HG03342 (cell line): ENCODE measurements around the gene PEA15.

Experiments
- ATAC-seq: cut with Tn5 transposase; IDR thresholded peaks from one replicate; pipeline ENCODE4 v1.9.1; 2021; ENCODE audit warnings: mild to moderate bottlenecking, moderate library complexity; ENCODE audit not compliant: unreplicated experiment

The PEA15 gene

GRCh38 chr1:160178731-160179130 lies 26.5 kb upstream of the PEA15 start:
- ATAC-seq: no peak

GRCh38 chr1:160179336-160179735 lies 25.8 kb upstream of the PEA15 start:
- ATAC-seq: no peak

GRCh38 chr1:160186246-160186645 lies 18.9 kb upstream of the PEA15 start:
- no peak for ATAC-seq

- ATAC-seq: no peak
Observed at GRCh38 chr1:160186729-160187128, 18.5 kb upstream of the PEA15 start.

- ATAC-seq: no peak
Observed at GRCh38 chr1:160187407-160187806, 17.8 kb upstream of the PEA15 start.

- no peak for ATAC-seq
Observed at GRCh38 chr1:160188341-160188740, 16.8 kb upstream of the PEA15 start.

- ATAC-seq: no peak
Observed at GRCh38 chr1:160189649-160190625, 15.2 kb upstream of the PEA15 start, which contains the start of gene CASQ1. Gene CASQ1 (plus strand): TSS chr1:160190575. CDS start chr1:160190752, 177 bp downstream.

GRCh38 chr1:160191756-160192155 lies 13.4 kb upstream of the PEA15 start:
- no peak for ATAC-seq

GRCh38 chr1:160192234-160192633 lies 12.9 kb upstream of the PEA15 start:
- no peak for ATAC-seq

GRCh38 chr1:160193091-160193819 lies 11.9 kb upstream of the PEA15 start:
- ATAC-seq: peak; percentile 63

- no peak for ATAC-seq
Observed at GRCh38 chr1:160193832-160194736, 11.1 kb upstream of the PEA15 start.

- no peak for ATAC-seq
Observed at GRCh38 chr1:160194737-160195059, 10.5 kb upstream of the PEA15 start.

GRCh38 chr1:160196143-160196542 lies 9.0 kb upstream of the PEA15 start:
- ATAC-seq: no peak

GRCh38 chr1:160197231-160197630 lies 8.0 kb upstream of the PEA15 start:
- no peak for ATAC-seq

GRCh38 chr1:160200786-160201185 lies 4.4 kb upstream of the PEA15 start:
- no peak for ATAC-seq

- peak; percentile 58 for ATAC-seq
Observed at GRCh38 chr1:160204526-160205241, 500 bp upstream of the PEA15 start.

GRCh38 chr1:160206036-160206389 lies 829 bp downstream of the PEA15 start:
- no peak for ATAC-seq

GRCh38 chr1:160206421-160207117 lies 1.4 kb downstream of the PEA15 start:
- no peak for ATAC-seq

GRCh38 chr1:160207118-160207650 lies 2.0 kb downstream of the PEA15 start:
- ATAC-seq: no peak
